Loucy (cell line): ENCODE results near the gene PRKN.

Source experiments
- H2AFZ ChIP-seq: fragments of 200-600 bp; sonication (generic); 2 replicates; pipeline ENCODE4 v1.6.0; 2016; ENCODE audit warnings: antibody characterized with exemption, mild to moderate bottlenecking, low read length, moderate library complexity
- H3F3A ChIP-seq: fragments of 200-600 bp; 2 replicates; pipeline ENCODE4 v1.6.0; 2016; ENCODE audit warnings: antibody characterized with exemption, low read depth, mild to moderate bottlenecking
- H3K27me3 ChIP-seq: fragments of 200-600 bp; sonication (generic); 2 replicates; pipeline ENCODE4 v1.6.1; 2014; ENCODE audit warnings: low read length, mild to moderate bottlenecking; ENCODE audit not compliant: insufficient read depth, poor library complexity, severe bottlenecking
- H3K36me3 ChIP-seq: fragments of 200-600 bp; sonication (generic); 2 replicates; pipeline ENCODE4 v1.6.1; 2016; ENCODE audit warnings: low read length; ENCODE audit not compliant: insufficient read depth
- H3K4me1 ChIP-seq: fragments of 200-600 bp; sonication (generic); 2 replicates; pipeline ENCODE4 v1.5.1; 2014; ENCODE audit warnings: low read length, mild to moderate bottlenecking; ENCODE audit not compliant: insufficient read depth, poor library complexity, severe bottlenecking
- H3K4me2 ChIP-seq: fragments of 200-600 bp; sonication (generic); 2 replicates; pipeline ENCODE4 v1.6.0; 2014; ENCODE audit warnings: antibody characterized with exemption, low read length, low read depth, mild to moderate bottlenecking; ENCODE audit not compliant: poor library complexity, severe bottlenecking
- H3K4me3 ChIP-seq: fragments of 200-600 bp; sonication (generic); 2 replicates; pipeline ENCODE4 v1.5.1; 2014; ENCODE audit warnings: low read length, mild to moderate bottlenecking, mixed read lengths; ENCODE audit not compliant: poor library complexity, severe bottlenecking
- H3K79me2 ChIP-seq: fragments of 200-600 bp; sonication (generic); 2 replicates; pipeline ENCODE4 v1.6.1; 2014; ENCODE audit warnings: low read length; ENCODE audit not compliant: insufficient read depth
- H3K9ac ChIP-seq: fragments of 200-600 bp; sonication (generic); 2 replicates; pipeline ENCODE4 v1.6.0; 2014; ENCODE audit warnings: mild to moderate bottlenecking, low read depth, low read length, moderate library complexity; ENCODE audit not compliant: poor library complexity, severe bottlenecking
- H3K9me2 ChIP-seq: fragments of 200-600 bp; sonication (generic); replicated peaks from 2 replicates; pipeline ENCODE4 v1.6.1; 2016; ENCODE audit warnings: low read depth, low read length, mixed read lengths
- H3K9me3 ChIP-seq: fragments of 200-600 bp; sonication (generic); 2 replicates; pipeline ENCODE4 v1.6.1; 2014; ENCODE audit warnings: mild to moderate bottlenecking, antibody characterized with exemption, low read length, low read depth; ENCODE audit not compliant: insufficient read depth
- H4K20me1 ChIP-seq: fragments of 200-600 bp; sonication (generic); 2 replicates; pipeline ENCODE4 v1.6.0; 2014; ENCODE audit warnings: antibody characterized with exemption, low read length, mild to moderate bottlenecking; ENCODE audit not compliant: insufficient read depth, poor library complexity, severe bottlenecking
- EZH2phosphoT487 ChIP-seq: fragments of 200-600 bp; IDR thresholded peaks from 2 replicates; pipeline ENCODE4 v1.6.1; 2018; ENCODE audit warnings: antibody characterized with exemption, mild to moderate bottlenecking, moderate library complexity, borderline replicate concordance
- TF ChIP-seq, protein P1 (sequence below): fragments of 200-600 bp; sonication (generic); conservative IDR thresholded peaks from 2 replicates; pipeline ENCODE4 v1.5.1; 2014; ENCODE audit warnings: mild to moderate bottlenecking, antibody characterized with exemption, low read length

PRKN gene

GRCh38 chr6:161694995-161695394, 1032.6 kb downstream of the PRKN start:
- no peak overlapping the region for H3K4me3 ChIP-seq
- H3K27me3 ChIP-seq: no peaks in the 10 kb centered on the region
- no peak overlapping the region for H2AFZ ChIP-seq
- no peak overlapping the region for H3K9ac ChIP-seq
- H3K9me2 ChIP-seq: no peaks in the 10 kb centered on the region
- H3F3A ChIP-seq: no peaks in the 10 kb centered on the region
- H3K4me2 ChIP-seq: no peak overlapping the region
- H3K79me2 ChIP-seq: no peaks in the 10 kb centered on the region
- H3K36me3 ChIP-seq: no peaks in the 10 kb centered on the region
- no peak for TF ChIP-seq EZH2phosphoT487
- TF ChIP-seq, protein P1, sequence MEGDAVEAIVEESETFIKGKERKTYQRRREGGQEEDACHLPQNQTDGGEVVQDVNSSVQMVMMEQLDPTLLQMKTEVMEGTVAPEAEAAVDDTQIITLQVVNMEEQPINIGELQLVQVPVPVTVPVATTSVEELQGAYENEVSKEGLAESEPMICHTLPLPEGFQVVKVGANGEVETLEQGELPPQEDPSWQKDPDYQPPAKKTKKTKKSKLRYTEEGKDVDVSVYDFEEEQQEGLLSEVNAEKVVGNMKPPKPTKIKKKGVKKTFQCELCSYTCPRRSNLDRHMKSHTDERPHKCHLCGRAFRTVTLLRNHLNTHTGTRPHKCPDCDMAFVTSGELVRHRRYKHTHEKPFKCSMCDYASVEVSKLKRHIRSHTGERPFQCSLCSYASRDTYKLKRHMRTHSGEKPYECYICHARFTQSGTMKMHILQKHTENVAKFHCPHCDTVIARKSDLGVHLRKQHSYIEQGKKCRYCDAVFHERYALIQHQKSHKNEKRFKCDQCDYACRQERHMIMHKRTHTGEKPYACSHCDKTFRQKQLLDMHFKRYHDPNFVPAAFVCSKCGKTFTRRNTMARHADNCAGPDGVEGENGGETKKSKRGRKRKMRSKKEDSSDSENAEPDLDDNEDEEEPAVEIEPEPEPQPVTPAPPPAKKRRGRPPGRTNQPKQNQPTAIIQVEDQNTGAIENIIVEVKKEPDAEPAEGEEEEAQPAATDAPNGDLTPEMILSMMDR: peak; percentile 46
- no peaks in the 10 kb centered on the region for H3K4me1 ChIP-seq
- no peaks in the 10 kb centered on the region for H3K9me3 ChIP-seq
- no peaks in the 10 kb centered on the region for H4K20me1 ChIP-seq

DNA sequence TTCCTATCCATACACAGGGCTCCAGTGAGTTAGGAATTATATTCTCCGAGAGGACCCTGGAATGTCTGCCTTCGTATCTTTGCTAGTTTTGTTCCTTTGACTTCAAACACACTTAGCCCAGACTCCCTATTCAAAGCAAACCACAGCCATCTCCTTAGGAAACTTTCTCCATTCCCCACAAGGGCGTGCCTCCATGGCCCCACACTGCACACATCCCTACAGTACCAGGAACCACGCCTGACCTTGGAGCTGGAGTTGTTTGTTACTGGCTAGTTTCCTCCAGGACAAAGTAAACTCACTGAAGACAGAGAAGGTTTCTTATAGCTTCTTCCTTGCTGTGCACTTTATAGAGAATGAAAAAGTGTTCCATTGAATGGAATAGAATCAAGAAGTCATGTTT, 1040.9 kb downstream of the PRKN start:
- H3K9ac ChIP-seq: no peak overlapping the region
- no peaks in the 10 kb centered on the region for H3K9me2 ChIP-seq
- H3K36me3 ChIP-seq: no peaks in the 10 kb centered on the region
- no peaks in the 10 kb centered on the region for H3K4me1 ChIP-seq
- TF ChIP-seq EZH2phosphoT487: no peak
- TF ChIP-seq, protein P1: no peak
- no peaks in the 10 kb centered on the region for H3K9me3 ChIP-seq
- no peak overlapping the region for H2AFZ ChIP-seq
- no peaks in the 10 kb centered on the region for H3F3A ChIP-seq
- H4K20me1 ChIP-seq: no peaks in the 10 kb centered on the region
- no peaks in the 10 kb centered on the region for H3K27me3 ChIP-seq
- H3K4me2 ChIP-seq: no peak overlapping the region
- no peaks in the 10 kb centered on the region for H3K79me2 ChIP-seq
- H3K4me3 ChIP-seq: no peak overlapping the region

GRCh38 chr6:161684731-161685475, 1042.7 kb downstream of the PRKN start:
- H4K20me1 ChIP-seq: no peaks in the 10 kb centered on the region
- H3K9me2 ChIP-seq: no peaks in the 10 kb centered on the region
- no peaks in the 10 kb centered on the region for H3F3A ChIP-seq
- TF ChIP-seq, protein P1: no peak
- TF ChIP-seq EZH2phosphoT487: no peak
- H3K9me3 ChIP-seq: no peaks in the 10 kb centered on the region
- no peak overlapping the region for H2AFZ ChIP-seq
- no peak overlapping the region for H3K4me3 ChIP-seq
- H3K36me3 ChIP-seq: no peaks in the 10 kb centered on the region
- H3K79me2 ChIP-seq: no peaks in the 10 kb centered on the region
- no peaks in the 10 kb centered on the region for H3K4me1 ChIP-seq
- no peaks in the 10 kb centered on the region for H3K27me3 ChIP-seq
- no peak overlapping the region for H3K9ac ChIP-seq
- no peak overlapping the region for H3K4me2 ChIP-seq
